Stimulated activated CD4-positive, alpha-beta T cell treated with anti-CD3 and anti-CD28 coated beads, TNF-alpha, amount 100 ng/mL, for 4 hours (primary cell): Measurements from ENCODE around the gene KDELR3.

Source experiments
- DNase-seq, 3 experiments: peaks; one replicate each; pipeline ENCODE4 v3.0.0-alpha.2; 2020; ENCODE audit warnings: low read depth in 3 of 3

KDELR3 gene

GRCh38 chr22:38519453-38520250, 51.8 kb downstream of the KDELR3 start:
- no peak for DNase-seq

- DNase-seq, result no peak
Observed at GRCh38 chr22:38523029-38523428, 55.1 kb downstream of the KDELR3 start.

GRCh38 chr22:38523479-38523878, 55.6 kb downstream of the KDELR3 start:
- DNase-seq, result no peak

DNA sequence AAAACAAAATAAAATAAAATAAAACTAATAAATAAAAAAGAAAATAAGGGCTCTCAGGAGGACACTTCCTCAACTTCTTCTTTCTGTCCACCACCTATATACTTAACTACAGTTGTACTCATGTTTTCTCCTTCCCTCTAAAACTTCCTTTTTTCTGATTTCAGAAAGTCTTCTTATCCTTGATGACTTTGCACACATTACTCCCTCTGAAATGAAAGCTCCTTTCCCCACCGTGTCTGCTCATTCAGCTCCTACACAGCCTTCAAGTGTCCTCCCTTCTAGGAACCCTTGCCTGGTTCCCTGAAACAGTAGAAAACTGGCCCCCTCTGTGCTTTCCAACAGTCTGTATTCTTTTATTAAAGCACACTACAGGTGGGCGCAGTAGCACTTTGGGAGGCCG, 56.5 kb downstream of the KDELR3 start:
- DNase-seq, result no peak

GRCh38 chr22:38531251-38531938, 63.5 kb downstream of the KDELR3 start:
- no peak for DNase-seq
